GM19397 (cell line): ENCODE results near the gene BBS9.

Experiments used
- ATAC-seq: cut with Tn5 transposase; IDR thresholded peaks from one replicate; pipeline ENCODE4 v1.9.1; 2021; ENCODE audit warnings: mild to moderate bottlenecking, moderate library complexity; ENCODE audit not compliant: unreplicated experiment

The BBS9 gene

DNA sequence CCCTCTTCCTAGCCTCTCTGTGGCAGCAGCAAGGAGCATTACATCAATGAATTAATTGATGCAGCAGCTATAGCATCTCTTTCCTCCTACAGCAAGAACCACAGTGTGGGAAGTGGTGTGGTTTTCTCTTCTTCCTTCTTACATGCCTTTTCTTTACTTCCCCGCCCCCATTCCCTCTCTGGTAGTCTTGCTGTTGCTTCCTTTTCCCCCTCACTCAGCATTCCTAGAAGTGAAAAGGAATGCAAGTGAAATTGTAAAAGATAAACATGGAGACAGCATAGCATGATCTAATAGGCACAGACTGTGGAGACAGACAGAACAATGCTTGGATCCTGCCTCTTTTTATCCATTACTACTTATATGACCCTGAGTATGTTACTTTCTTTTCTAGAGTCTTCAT, 405.5 kb downstream of the BBS9 start:
- no peak for ATAC-seq

- ATAC-seq: no peak
Observed at GRCh38 chr7:33535989-33536388, 406.6 kb downstream of the BBS9 start.

DNA sequence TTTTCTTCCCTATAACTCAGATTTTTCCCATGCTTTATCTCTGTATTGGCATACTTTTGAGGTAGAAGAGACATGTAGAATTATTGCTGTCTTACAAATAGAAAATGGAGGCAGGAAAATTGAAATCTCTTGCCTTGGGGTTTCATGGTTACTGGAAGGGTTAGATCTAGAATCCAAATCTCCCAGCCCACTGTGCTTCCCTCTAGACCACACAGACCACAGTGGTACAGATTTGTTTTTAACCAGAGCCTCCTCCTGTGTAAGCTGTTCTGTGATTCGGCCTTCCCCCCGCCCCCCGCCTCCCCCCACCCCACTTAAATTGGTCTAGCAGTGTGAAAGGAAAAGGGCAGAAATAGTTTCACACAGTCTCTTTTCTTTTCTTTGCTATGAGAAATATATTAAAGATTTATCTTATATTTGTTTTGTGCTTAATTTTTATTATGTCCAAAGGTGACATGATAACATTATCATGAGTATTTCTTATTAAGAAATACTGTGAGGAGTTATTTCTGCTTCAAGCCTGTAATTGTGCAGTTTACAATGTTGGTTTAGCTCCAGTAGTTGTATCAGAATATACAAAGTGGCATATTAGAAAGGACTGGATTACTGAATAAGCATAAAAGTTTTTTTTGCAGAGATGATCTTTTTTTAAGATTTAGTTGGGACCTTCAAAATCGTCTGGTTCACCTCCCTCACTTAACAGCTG, 407.2 kb downstream of the BBS9 start:
- ATAC-seq: no peak

DNA sequence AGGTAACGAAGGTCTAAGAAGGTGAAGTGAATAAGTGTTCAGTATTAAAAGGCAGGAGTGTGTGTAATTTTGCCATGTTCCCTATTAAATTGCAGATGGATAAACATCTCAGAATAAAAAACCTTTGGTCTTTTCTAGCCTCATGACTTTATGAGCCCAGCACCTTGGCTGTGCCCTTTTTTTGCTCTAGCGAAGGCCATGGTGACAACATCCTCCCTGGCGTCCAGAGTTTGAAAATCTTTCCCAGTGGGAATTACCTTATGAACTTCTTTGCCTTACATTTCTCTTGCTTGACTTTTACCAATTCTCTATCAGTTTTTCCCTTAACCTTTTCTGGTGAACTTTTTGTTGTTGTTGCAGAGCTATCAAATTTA, 407.7 kb downstream of the BBS9 start:
- no peak for ATAC-seq

GRCh38 chr7:33539198-33539597, 409.8 kb downstream of the BBS9 start:
- ATAC-seq: no peak

GRCh38 chr7:33539659-33540400, 410.5 kb downstream of the BBS9 start:
- no peak for ATAC-seq

GRCh38 chr7:33547880-33548279, 418.5 kb downstream of the BBS9 start:
- no peak for ATAC-seq

DNA sequence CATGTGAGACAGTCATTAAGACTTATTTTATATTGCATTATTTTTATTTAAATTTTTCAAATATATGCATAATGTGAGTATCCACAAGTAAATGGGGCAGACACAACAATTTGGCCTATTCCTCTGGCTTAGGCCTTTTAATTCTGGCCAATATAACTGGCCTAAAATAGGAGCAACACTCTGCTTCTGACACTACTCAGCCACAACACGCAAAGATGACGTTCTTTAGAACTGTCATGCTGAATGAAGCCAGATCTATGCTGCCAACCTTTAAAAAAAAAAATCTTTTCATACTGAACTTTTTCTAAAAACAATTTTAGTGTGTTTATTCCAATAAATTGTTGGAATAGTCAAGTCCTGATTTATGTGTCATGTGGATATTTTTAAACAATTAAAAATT, 421.0 kb downstream of the BBS9 start:
- no peak for ATAC-seq

DNA sequence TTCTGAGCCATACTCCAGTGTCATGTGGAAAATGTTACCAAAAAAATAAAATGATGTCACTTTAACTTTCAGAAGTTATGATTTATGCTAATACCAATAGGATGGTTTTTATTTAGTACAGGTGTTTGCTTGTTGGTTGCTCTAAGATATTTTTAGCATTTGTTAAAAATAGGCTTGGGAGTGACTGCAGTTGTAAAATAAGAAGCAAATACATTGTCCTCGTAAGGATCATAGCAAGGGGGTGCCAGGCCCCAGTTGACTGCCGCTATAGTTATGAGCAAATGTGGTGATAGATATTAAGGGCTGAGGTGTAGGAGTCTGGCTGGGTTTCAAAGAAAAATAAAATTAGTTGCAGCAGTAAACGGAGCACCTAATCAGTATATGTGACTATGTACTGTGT, 421.6 kb downstream of the BBS9 start:
- no peak for ATAC-seq

DNA sequence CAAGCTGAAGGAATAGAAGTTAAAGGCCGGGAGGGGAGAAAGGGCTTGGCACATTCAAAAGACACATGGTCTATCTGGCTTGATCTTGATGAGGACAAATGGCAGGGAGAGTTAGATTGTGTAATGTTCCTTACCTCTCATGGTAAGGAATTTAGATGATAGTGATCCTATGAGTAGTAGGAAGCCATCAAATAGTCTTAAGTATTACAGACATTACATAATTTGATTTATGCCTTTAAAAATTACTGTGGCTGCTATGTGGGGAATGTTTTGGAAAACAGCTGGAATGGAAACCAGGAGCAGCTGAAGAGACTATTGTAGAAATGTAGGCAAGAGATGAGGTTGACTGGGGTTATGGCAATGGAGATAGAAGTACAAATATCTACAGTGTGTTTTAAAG, 424.7 kb downstream of the BBS9 start:
- no peak for ATAC-seq

GRCh38 chr7:33554576-33554975, 425.2 kb downstream of the BBS9 start:
- ATAC-seq: no peak

DNA sequence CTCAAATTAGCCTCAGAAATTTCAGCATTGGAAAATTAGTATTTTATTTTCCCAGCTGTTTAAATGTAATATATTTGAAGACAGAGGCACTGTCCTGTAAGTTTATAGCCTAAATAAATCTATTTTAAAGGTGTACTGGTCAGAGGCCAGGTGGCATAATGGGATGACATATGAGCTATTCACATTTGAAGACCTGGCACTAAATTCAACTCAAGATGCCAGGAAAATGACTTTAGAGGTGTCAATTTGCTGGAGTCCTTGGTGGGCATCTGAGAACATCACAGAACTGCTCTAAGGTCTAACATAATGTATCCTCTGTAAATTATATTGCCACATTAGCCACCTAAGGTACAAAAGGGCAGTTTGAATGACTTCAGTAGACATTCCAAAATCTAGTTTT, 427.1 kb downstream of the BBS9 start:
- ATAC-seq: no peak

- ATAC-seq: no peak
Observed at GRCh38 chr7:33558549-33559323, 429.4 kb downstream of the BBS9 start.

DNA sequence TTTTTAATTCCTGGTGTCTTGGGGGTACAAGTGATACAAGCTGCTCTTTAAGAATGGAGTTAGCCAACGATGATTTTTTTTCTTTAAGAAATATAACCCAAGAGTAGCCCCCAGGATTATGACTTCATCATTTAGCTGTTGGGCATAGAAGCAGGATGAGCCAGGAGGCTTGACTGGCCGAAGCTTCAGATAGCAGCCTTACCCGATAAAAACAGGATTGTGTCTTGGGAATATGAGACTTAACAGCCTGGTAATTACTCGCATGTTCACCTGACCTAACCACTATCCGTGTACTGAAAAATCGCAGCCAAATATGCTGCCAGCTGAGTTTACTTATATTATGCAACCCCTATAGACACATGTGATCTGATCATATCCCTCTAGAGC, 430.0 kb downstream of the BBS9 start:
- ATAC-seq: no peak

- no peak for ATAC-seq
Observed at GRCh38 chr7:33562996-33563395, 433.6 kb downstream of the BBS9 start.

GRCh38 chr7:33563651-33564050, 434.3 kb downstream of the BBS9 start:
- no peak for ATAC-seq

- ATAC-seq: no peak
Observed at GRCh38 chr7:33578166-33578565, 448.8 kb downstream of the BBS9 start.

DNA sequence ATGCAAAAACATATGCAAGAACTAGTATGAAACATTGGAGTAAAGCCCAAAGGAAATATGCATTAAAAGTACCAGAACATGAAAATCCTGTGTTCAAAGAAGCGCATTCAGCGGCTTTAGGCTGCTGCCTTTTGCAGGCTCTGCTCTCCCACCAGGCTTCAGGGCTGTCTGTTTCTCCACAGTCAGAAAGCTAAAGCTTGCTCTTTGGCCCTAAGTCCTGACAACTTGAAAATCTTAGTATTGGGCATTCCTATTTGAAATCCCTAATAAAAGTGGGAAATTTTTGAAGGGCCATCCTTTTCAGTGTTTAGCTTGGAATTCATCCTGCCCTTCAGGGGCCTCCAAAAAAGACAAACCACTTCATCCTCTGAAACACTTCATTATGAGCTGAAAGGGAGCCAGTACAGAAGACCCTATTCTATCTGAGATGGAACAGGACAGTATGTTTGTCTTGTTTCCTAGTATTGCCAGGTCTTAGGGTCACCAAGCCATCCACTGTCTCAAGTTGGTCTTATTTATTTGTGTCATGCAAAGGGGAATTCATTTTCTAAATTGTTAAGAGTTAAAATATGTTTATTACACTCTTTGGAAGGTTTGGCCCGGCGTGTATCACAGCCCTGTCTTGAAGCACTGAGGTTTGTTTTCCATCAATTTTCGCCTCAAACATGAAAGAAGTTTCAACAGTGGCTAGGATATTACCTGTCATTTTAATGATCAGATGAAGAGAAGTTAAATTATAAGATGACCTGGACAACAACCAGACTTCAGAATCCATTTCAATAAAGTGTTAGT, 449.7 kb downstream of the BBS9 start:
- ATAC-seq: no peak

DNA sequence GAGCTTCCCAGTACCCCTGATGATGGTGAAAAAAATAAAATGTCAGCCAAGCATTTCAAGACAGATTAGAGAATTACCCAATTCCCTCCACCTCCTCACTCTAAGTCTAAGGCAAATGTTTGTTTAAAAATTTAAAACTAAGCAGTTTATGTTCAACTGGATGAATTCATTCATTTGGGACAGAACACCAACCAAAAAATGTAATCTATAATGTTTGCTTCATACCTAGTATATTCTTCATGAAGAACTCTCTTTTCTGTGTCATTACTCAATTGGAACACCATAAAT, 450.3 kb downstream of the BBS9 start:
- no peak for ATAC-seq

GRCh38 chr7:33581236-33581635, 451.9 kb downstream of the BBS9 start:
- no peak for ATAC-seq

DNA sequence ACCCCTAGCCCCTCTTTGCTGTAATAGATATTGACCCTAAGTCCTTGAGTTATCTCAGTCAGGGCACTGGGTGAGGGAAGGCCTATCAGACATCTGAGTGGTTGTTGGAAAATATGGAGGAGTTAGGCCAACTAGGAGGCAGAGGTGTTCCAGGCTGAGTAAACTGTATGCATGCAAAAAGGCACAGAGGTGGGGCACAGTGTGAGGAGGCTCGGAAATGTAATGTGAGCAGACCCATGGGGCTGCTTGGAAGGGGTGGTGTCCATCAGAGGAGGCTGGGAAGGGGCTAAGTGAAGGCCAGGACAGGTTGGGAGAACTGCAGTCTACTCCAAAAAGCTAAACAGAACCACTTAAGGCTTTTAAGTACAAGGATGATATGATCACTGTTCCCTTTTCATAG, 452.7 kb downstream of the BBS9 start:
- no peak for ATAC-seq
